Inferior parietal cortex (tissue), 1 donor: Measurements from ENCODE around the gene HACD2.
"Not testable (repeated sequence)": the region's sequence is repeated elsewhere in the genome, so short reads cannot be mapped to it uniquely, and the experiment has no call there.

Experiments used
- DNase-seq: peaks from one replicate; pipeline ENCODE4 v3.0.0-alpha.2; 2016; ENCODE audit errors: extremely low spot score

HACD2 gene

GRCh38 chr3:123611674-123612073, 26.8 kb upstream of the HACD2 start:
- not testable (repeated sequence) for DNase-seq

DNA sequence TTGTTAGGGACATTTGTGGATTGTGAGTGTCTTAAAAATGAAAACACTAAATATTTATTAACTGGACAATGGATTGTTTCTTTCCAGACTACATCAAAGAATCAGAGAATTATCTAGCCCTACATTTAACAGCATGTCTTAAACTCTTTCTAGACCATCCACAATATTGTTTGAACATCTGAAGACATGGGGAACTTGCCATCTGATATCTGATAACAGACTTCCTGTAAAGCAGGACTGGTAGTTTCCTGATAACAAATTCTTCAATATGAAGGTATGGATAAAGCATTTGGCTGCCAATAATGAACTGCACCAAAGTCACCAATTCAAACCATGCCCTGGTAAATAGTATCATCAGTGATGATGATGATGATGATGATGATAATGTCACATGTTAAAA, 26.2 kb upstream of the HACD2 start:
- DNase-seq, result no peak

- DNase-seq, result no peak
Measured at GRCh38 chr3:123610331-123610730, 25.5 kb upstream of the HACD2 start.

- no peak for DNase-seq
Measured at GRCh38 chr3:123609063-123609462, 24.2 kb upstream of the HACD2 start.

DNA sequence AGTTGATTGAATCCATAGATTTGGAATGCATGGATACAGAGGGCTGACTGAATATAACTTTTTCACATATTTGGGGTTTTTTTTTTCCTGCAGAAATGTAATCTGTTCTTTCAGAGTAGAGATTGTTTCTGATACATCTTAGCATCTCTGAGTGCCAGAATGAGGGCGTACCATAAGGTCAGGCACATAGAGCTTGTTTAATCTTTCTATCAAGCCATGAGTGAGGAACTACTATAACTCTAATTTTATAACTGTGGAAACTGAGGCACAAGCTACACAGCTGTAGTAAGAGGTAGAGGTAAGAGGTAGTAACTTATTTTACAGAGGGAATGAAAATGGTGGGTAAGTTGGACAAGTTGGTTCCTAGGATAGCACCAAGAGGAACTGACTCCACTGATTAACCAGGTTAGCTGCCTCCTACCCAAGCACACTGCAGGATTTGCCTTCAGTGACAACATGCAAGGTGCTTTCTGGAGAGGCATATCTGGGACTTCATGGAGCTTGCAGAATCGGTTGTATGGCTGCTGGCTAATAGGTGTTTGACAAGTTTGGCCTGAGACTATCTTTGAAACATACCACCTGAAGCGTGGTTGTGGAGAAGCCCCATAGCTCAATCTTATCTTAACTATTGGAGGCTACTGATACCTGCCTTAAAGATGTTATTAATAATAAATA, 23.5 kb upstream of the HACD2 start:
- no peak for DNase-seq

- no peak for DNase-seq
Measured at GRCh38 chr3:123606527-123606926, 21.7 kb upstream of the HACD2 start.

DNA sequence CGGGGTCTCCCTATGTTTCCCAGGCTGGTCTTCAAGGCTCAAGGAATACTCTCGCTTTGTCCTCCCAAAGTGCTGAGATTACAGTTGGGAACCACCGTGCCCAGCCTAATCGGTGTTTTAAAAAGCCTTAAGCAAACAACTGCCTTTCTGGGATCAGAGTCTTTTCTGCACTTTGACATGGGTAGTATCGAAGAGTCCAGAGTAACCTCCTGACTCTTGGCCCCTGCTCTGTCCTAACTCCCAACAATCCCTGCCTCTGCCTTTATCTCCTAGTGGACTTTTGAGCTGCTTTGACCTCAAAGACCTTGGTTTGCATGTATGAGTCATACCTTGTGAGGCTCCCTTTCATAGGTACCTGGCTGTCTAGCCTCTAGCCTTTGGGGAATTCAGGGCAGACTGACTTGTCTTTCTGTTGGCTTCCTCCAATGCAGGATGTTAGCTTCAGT, 21.0 kb upstream of the HACD2 start:
- no peak for DNase-seq

GRCh38 chr3:123603153-123603552, 18.3 kb upstream of the HACD2 start:
- not testable (repeated sequence) for DNase-seq

DNA sequence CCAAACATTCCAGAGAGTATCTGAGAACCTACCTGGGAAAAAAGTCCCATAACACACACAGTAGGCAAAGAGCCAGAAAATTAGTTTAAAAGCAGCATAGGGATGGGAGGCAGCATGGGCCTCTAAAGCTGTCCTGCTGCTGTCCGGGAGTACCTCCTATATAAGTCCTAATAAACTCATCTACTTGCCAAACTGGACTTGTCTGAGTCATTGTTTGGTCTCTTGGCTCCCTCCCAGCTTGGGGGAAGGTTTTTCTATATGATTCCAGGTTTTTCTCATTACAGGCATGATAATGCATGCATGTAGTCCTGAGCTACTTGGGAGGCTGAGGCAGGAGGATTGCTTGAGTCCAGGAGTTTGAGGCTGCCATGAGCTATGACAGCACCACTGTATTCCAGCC, 17.5 kb upstream of the HACD2 start:
- DNase-seq, result no peak

- DNase-seq, result not testable (repeated sequence)
Measured at GRCh38 chr3:123600863-123601262, 16.0 kb upstream of the HACD2 start.

DNA sequence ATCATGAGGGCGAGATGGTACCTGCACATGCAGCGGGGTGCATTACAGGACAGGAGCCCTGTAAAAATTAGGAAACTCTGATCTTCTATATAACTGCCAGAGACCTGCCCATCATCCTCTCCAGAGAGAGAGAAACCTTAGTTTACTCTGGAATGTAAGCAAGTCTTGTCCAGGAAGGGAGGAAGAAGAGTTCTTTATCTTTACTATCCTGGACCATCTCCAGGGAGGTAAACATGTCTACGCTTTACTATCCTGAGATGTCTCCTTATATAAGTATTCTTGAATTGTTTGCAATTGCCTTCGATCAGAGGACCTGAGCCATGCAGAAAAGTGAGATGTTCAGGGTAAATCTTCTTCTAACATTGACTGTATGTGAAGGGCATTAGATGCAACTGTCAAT, 12.7 kb upstream of the HACD2 start:
- no peak for DNase-seq

- DNase-seq, result no peak
Measured at GRCh38 chr3:123595396-123596180, 10.7 kb upstream of the HACD2 start.

DNA sequence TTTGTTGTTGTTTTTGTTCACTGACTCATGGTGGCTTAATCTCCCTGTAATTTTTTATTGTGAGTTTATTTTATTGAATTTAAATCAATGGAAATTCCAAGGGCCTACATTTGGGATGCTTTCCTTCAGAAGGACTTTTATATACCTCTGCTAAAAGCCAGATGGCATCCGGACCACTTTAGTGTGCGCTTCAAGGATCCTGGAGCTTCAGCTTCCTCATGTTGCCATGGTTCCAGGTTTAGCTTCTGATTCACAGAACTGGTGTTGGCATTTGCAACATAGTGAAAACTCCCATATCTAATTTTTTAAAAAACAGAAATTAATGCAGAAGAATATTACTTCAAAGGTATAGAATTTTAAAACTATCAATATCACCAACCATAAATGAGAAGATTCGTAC, 8.5 kb upstream of the HACD2 start:
- DNase-seq, result no peak

- no peak for DNase-seq
Measured at GRCh38 chr3:123590685-123591450, 6.0 kb upstream of the HACD2 start.

DNA sequence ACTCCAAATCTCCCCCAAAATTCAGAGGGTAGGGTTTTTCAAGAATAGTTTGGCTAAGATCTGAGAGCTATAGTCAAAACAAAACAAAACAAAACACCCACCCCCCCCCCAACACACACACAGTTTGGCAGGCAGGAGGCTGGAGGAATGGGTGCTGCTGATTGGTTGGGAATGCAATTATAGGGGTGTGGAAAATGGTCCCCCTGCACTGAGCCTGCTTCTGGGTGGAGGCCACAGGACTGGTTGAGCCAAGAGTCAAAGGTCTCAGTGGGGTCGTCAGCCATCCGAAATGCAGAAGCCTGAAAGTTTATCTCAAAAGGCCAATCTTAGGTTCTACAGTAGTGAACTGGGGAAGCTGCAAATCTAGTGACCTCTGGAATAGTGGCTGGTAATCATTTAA, 2.5 kb upstream of the HACD2 start:
- no peak for DNase-seq

- no peak for DNase-seq
Measured at GRCh38 chr3:123586968-123587367, 2.1 kb upstream of the HACD2 start.

- no peak for DNase-seq
Measured at GRCh38 chr3:123586131-123586530, 1.3 kb upstream of the HACD2 start.

DNA sequence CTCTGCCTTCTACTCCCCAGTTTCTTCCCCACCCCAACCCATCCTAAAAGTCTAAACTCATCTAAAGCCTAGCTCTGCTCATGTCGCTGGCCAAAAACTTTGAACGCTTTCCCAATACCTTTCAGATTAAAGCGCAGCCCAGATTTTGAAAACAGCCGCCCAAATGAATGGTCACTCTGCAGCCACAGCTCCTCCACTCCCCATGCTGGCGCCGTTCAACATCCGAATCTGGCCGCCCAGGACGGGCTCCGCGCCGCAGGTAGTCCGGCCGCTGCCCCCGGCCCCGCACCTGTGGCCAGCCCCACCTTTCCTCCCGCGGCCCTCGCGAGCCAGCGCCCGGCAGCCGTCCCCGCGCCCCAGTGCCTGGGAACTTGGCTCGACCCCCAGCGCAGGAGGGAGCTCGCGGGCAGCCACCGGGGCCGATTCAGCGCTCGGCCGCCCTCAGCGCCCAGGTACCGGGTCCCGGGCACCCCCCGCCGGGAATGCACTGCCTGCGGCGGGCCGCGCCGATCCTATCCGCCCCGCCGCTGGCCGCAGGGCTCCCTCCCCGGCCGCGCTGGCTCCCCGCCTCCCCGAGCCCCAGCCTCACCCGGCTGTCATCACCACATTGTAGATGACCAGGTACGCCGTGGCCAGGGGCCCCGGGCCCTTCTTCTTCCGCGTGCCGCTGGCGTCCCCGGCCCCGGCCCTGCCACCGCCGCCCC, 417 bp downstream of the HACD2 start:
- no peak for DNase-seq

DNA sequence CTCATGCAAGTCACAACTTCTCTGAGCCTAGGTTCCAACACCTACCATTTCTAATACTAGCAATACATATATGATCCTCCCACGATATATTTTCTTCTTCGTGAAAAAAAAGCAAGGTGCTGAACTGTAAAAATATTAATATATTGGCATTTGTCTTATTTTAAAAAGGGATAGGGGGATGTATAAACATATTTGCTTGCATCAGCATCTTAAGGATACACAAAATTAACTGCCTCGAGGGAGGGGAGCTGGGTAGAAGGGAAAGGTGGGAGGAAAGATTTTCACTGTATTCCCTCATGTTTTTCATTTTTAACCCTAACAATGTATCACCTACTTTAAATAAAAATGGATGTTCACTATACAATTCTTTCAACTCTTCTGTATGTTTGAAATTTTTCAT, 1.3 kb downstream of the HACD2 start:
- DNase-seq, result no peak

GRCh38 chr3:123582315-123582714, 2.5 kb downstream of the HACD2 start:
- DNase-seq, result no peak

GRCh38 chr3:123576122-123576521, 8.7 kb downstream of the HACD2 start:
- no peak for DNase-seq

GRCh38 chr3:123571973-123572365, 12.9 kb downstream of the HACD2 start:
- DNase-seq, result no peak
